GM12878 (cell line): ENCODE results near the gene DOCK2. TPM values are rescaled to one million over a fixed set of nuclear protein-coding genes. Genes with fewer than 3 reads are reported as not detected.

ENCODE experiments used
- ATAC-seq: fragments of 200-7000 bp; cut with Tn5 transposase; 3 replicates; pipeline ENCODE4 v1.9.1; 2020; ENCODE audit warnings: mild to moderate bottlenecking, moderate library complexity
- BruUV-seq: library from RNA; stranded (reverse); fragments of 400-500 nt; replicated peaks from 2 replicates; lab custom pipeline; 2021; lab: Mats Ljungman, UMichigan
- CTCF ChIA-PET: fragments of 300-600 bp; sonication (Branson Sonifier 250); formaldehyde crosslinking; extraction: SDS; loops from one replicate; lab custom pipeline; 2021; ENCODE audit warnings: inconsistent platforms; lab: Yijun Ruan, JAX
- POLR2A ChIA-PET: fragments of 350-600 bp; formaldehyde crosslinking; extraction: SDS; loops from one replicate; lab custom pipeline; 2021; ENCODE audit warnings: inconsistent platforms; lab: Charles Lee
- RAD21 ChIA-PET: fragments of 300-600 bp; sonication (Branson Sonifier 250); formaldehyde crosslinking; loops from one replicate; lab custom pipeline; 2023; ENCODE audit warnings: antibody characterized with exemption; ENCODE audit not compliant: unreplicated experiment; lab: Charles Lee
- SMC1A ChIA-PET: fragments of 300-600 bp; sonication (Branson Sonifier 250); formaldehyde crosslinking; loops from one replicate; lab custom pipeline; 2023; ENCODE audit not compliant: unreplicated experiment, uncharacterized antibody; lab: Charles Lee
- DNase-seq: peaks from one replicate; pipeline ENCODE4 v3.0.0-alpha.2; 2011; ENCODE audit warnings: low read depth, low spot score
- FAIRE-seq: peaks from 3 replicates; lab custom pipeline; 2011; peaks lifted over from hg19 to GRCh38; lab: Jason Lieb, UNC
- H2AFZ ChIP-seq: 2 replicates; pipeline ENCODE4 v1.6.0; 2011; ENCODE audit warnings: low read depth, low read length, control low read depth; ENCODE audit not compliant: control insufficient read depth
- H3K27ac ChIP-seq: 2 replicates; pipeline ENCODE4 v1.5.1; 2011; ENCODE audit warnings: control low read depth; ENCODE audit not compliant: control insufficient read depth, insufficient read depth
- H3K27me3 ChIP-seq, 2 experiments: replicated peaks in 1 of 2; 2 replicates each; pipeline versions ENCODE4 v1.6.0 to v1.6.1; 2011; ENCODE audit warnings: low read length in 1 of 2; ENCODE audit not compliant: control insufficient read depth in 2 of 2, insufficient read depth in 2 of 2
- H3K36me3 ChIP-seq, 2 experiments: 2 replicates each; pipeline ENCODE4 v1.5.1; 2011; ENCODE audit warnings: low read length in 1 of 2; ENCODE audit not compliant: control insufficient read depth in 2 of 2, insufficient read depth in 2 of 2
- H3K4me1 ChIP-seq: 2 replicates; pipeline ENCODE4 v1.6.1; 2011; ENCODE audit warnings: mild to moderate bottlenecking, low read length, moderate library complexity, mixed read lengths; ENCODE audit not compliant: control insufficient read depth, insufficient read depth
- H3K4me2 ChIP-seq: 2 replicates; pipeline ENCODE4 v1.6.0; 2011; ENCODE audit warnings: control low read depth; ENCODE audit not compliant: control insufficient read depth, insufficient read depth
- H3K4me3 ChIP-seq: fragments of 200-600 bp; sonication (generic); 2 replicates; pipeline ENCODE4 v1.5.1; 2016
- H3K79me2 ChIP-seq: 2 replicates; pipeline ENCODE4 v1.6.0; 2011; ENCODE audit warnings: low read length; ENCODE audit not compliant: control insufficient read depth, insufficient read depth
- H3K9ac ChIP-seq: 2 replicates; pipeline ENCODE4 v1.8.0; 2011; ENCODE audit warnings: low read length, control low read depth, mixed read lengths; ENCODE audit not compliant: control insufficient read depth, insufficient read depth
- H3K9me3 ChIP-seq: replicated peaks from 3 replicates; pipeline ENCODE4 v1.5.1; 2011; ENCODE audit warnings: mild to moderate bottlenecking, low read length; ENCODE audit not compliant: control insufficient read depth, insufficient read depth
- H4K20me1 ChIP-seq: 2 replicates; pipeline ENCODE4 v1.6.0; 2011; ENCODE audit not compliant: control insufficient read depth, insufficient read depth
- DPF2 ChIP-seq: fragments of 450-650 bp; IDR thresholded peaks from 2 replicates; pipeline ENCODE4 v1.6.1; 2017; ENCODE audit warnings: mild to moderate bottlenecking
- GABPA ChIP-seq: IDR thresholded peaks from 2 replicates; pipeline ENCODE4 v1.6.1; 2014; ENCODE audit warnings: antibody characterized with exemption, low read depth, mild to moderate bottlenecking, inconsistent platforms
- IKZF2 ChIP-seq, 2 experiments: fragments of 450-650 bp; IDR thresholded peaks; 2 replicates each; pipeline ENCODE4 v1.6.1; 2017; ENCODE audit warnings: mild to moderate bottlenecking in 2 of 2, moderate library complexity in 2 of 2
- PKNOX1 ChIP-seq: fragments of 450-650 bp; IDR thresholded peaks from 2 replicates; pipeline ENCODE4 v1.6.1; 2016; ENCODE audit warnings: mild to moderate bottlenecking
- STAT3 ChIP-seq: IDR thresholded peaks from 2 replicates; pipeline ENCODE4 v1.6.1; 2011; ENCODE audit warnings: low read depth, low read length, improper control_type of control experiment
- ZNF592 ChIP-seq: fragments of 450-650 bp; IDR thresholded peaks from 2 replicates; pipeline ENCODE4 v1.6.1; 2017; ENCODE audit warnings: mild to moderate bottlenecking, moderate library complexity
- ZNF687 ChIP-seq: fragments of 450-650 bp; IDR thresholded peaks from 2 replicates; pipeline ENCODE4 v1.6.1; 2017; ENCODE audit warnings: mild to moderate bottlenecking, moderate library complexity
- WGBS: methylation state at CpG from one replicate; pipeline ENCODE4 v1.1.6; 2016; ENCODE audit warnings: low lambda C conversion rate; ENCODE audit not compliant: insufficient replicate concordance, insufficient coverage; ENCODE audit errors: missing lambda C conversion rate; 5-methylcytosine and 5-hydroxymethylcytosine counted together
- in situ Hi-C: fragments of 300-500 bp; cut with MboI; formaldehyde crosslinking; loops from 9 replicates; pipeline ENCODE4 v1.14.3; 2018; ENCODE audit warnings: mixed read lengths
- intact Hi-C: fragments of 100-400 bp; cut with micrococcal nuclease; formaldehyde crosslinking; loops from one replicate; pipeline ENCODE4 v1.14.2; 2022; ENCODE audit not compliant: unreplicated experiment
- polyA plus RNA-seq, 11 experiments: library from polyadenylated mRNA; depleted of rRNA in 4 of 11; unstranded in 6 of 11; stranded (reverse) in 5 of 11; fragments of >200 nt; fragmentation: Nextera tagmentation in 4 of 11; fragmentation: Illumina TruSeq in 1 of 11; extraction: Ambion mirVana in 4 of 11; extraction: Trizol in 1 of 11; gene quantifications; 1 replicate in 1 of 11; 2 replicates in 10 of 11; pipeline versions ENCODE4 v1.2.1 to v1.2.3, GENCODE V29; 2011 to 2016; ENCODE audit warnings: inconsistent platforms in 2 of 11, missing spikeins in 2 of 11, low read depth in 1 of 11
- total RNA-seq, 4 experiments: library from RNA; depleted of rRNA in 3 of 4; stranded (reverse); fragments of >200 nt in 3 of 4; fragmentation: Illumina TruSeq in 1 of 4; extraction: Trizol in 1 of 4; gene quantifications; 2 replicates each; pipeline versions ENCODE4 v1.2.1 to v1.2.3, GENCODE V29; 2013 to 2021

The DOCK2 gene
- total and polyA plus RNA-seq, 10 of the 15 experiments (the other 5 are each of a cell fraction or from before 2014, with no cell fraction given): 34.2 to 192 (median 118) TPM

DNA sequence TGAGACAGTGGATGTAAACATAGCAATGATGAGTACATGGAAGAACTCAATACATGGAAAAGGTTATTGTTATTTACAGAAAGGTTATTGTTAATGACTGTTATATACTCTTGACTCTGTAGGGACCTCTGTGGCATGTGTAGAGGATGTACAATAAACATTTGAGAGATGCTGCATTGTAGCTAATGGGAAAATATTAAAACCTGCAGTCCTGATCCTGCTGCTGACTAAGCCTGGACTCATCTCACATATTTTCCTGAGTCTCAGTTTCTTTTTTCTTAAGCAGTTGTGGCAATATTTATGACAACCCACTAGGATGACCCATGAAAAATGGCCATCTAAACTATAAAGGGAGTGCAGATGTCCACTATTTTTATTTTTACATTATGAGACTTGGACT is 75.4 kb downstream of the DOCK2 start (continued):
- no peak for TF ChIP-seq ZNF687

DNA sequence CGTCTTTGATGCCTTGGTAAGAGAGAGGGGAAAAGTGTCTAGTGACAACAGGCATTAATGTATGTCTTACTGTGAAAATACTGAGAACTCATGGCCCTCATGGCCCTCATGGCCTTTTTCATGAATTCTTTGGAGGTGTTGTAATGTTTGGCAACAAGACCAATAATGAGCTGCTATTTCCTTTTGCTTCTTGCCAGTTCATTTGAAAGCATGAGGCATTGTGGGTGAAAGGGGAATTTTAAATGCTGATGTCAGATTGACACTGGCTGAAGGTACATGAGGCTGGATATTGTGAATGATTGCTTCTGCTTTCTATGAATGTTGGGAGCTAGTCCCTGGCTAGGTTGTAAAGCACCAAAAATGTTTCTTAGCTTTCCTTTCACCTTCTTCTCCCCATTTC is 79.2 kb downstream of the DOCK2 start:
- CTCF ChIA-PET: interaction anchor here (0.9 to 3.6 kb wide), 3 partner anchors 10 to 264 kb away, joined by 3 to 20 read pairs (median 4); partner anchors contain the start of gene SPDL1
- no peak overlapping the region for H3K4me3 ChIP-seq
- SMC1A ChIA-PET: interaction anchor here (0.7 to 11.1 kb wide), 13 partner anchors 8 to 264 kb away, joined by 3 to 315 read pairs (median 5); partner anchors contain the start of gene INSYN2B
- ATAC-seq (peak; percentile 11; the same call in 2 of the 3 replicates), DNase-seq (no peak), FAIRE-seq (no peak)
- peaks cover 17% of the 10 kb centered on the region for H3K4me1 ChIP-seq
- no peak overlapping the region for H2AFZ ChIP-seq
- intact Hi-C loops (no loop called here), in situ Hi-C loops (no loop called here)
- POLR2A ChIA-PET: interaction anchor here (0.6 to 2.8 kb wide), 5 partner anchors 8 to 89 kb away, joined by 3 to 10 read pairs (median 5); no protein-coding TSS in a partner anchor
- H3K79me2 ChIP-seq: peaks cover 7% of the 10 kb centered on the region
- H3K36me3 ChIP-seq: peaks cover 20 to 51% of the 10 kb centered on the region in 2 experiments
- BruUV-seq: no TSS peak
- no peak overlapping the region for H3K4me2 ChIP-seq
- no peaks in the 10 kb centered on the region for H4K20me1 ChIP-seq
- no peaks in the 10 kb centered on the region for H3K27me3 ChIP-seq
- no peaks in the 10 kb centered on the region for H3K9me3 ChIP-seq
- RAD21 ChIA-PET: interaction anchor here (0.8 to 8.0 kb wide), 13 partner anchors 10 to 264 kb away, joined by 3 to 88 read pairs (median 4); partner anchors contain the start of gene INSYN2B
- WGBS: 100% methylated on average over 1 of the region's 1 CpG
- H3K27ac ChIP-seq: peak overlapping the region; percentile 22
- no peak overlapping the region for H3K9ac ChIP-seq
- peak in 1 of 2 experiments; percentile 34; a peak in 1 of 4 replicates for TF ChIP-seq IKZF2 (IDR thresholded peaks at IDR 0.05)
- no peak for TF ChIP-seq GABPA
- 0 out of 2 replicates have a peak, but pooled peaks have one; percentile 16 for TF ChIP-seq DPF2
- TF ChIP-seq ZNF592: peak; percentile 72; the same call in 1 of the 2 replicates
- TF ChIP-seq PKNOX1: peak; percentile 77
- no peak for TF ChIP-seq STAT3
- TF ChIP-seq ZNF687: peak; percentile 96
